Astrocyte (in vitro differentiated cells and primary cell): Measurements from ENCODE around the gene CYBRD1.

Source experiments
- EZH2 ChIP-seq: IDR thresholded peaks from 2 replicates; pipeline ENCODE4 v1.6.1; 2012; ENCODE audit warnings: mild to moderate bottlenecking, low read length, inconsistent platforms; ENCODE audit not compliant: insufficient read depth
- TF ChIP-seq, protein P1 (sequence below): IDR thresholded peaks from 2 replicates; pipeline ENCODE4 v1.5.1; 2011; ENCODE audit warnings: low read depth, mild to moderate bottlenecking, inconsistent platforms, low read length, moderate library complexity; ENCODE audit not compliant: insufficient read depth

DNA sequence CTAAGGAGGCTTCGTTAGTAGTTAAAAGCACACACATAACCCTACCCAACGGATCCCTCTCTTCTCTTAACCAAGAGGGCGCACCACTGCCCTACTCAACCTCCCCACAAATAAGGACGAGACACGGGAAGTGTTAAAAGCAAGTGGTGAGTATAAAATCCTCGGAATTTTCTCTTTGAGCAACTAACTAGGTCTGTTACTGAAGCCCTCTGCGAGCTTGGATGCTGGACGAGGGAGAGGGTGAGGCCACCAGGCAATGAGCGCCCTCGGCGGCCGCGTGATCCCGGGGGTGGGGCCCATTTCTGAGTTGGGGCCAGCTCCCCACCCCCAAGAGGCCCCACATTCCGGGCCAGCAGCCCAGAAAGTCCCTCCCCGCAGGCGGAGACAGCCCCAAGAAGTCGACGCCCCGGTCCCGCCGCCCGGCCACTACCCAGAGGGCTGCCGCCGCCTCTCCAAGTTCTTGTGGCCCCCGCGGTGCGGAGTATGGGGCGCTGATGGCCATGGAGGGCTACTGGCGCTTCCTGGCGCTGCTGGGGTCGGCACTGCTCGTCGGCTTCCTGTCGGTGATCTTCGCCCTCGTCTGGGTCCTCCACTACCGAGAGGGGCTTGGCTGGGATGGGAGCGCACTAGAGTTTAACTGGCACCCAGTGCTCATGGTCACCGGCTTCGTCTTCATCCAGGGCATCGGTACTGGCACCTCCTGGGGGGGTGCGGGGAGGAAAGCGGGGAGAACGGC lies at the start of gene CYBRD1:
- TF ChIP-seq, protein P1, sequence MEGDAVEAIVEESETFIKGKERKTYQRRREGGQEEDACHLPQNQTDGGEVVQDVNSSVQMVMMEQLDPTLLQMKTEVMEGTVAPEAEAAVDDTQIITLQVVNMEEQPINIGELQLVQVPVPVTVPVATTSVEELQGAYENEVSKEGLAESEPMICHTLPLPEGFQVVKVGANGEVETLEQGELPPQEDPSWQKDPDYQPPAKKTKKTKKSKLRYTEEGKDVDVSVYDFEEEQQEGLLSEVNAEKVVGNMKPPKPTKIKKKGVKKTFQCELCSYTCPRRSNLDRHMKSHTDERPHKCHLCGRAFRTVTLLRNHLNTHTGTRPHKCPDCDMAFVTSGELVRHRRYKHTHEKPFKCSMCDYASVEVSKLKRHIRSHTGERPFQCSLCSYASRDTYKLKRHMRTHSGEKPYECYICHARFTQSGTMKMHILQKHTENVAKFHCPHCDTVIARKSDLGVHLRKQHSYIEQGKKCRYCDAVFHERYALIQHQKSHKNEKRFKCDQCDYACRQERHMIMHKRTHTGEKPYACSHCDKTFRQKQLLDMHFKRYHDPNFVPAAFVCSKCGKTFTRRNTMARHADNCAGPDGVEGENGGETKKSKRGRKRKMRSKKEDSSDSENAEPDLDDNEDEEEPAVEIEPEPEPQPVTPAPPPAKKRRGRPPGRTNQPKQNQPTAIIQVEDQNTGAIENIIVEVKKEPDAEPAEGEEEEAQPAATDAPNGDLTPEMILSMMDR: no peak
- TF ChIP-seq EZH2: no peak
